Breast epithelium (tissue), 4 donors: ENCODE data around the gene POU2F2. TPM values are rescaled to one million over a fixed set of nuclear protein-coding genes. Genes with fewer than 3 reads are reported as not detected.
A peak's percentile ranks its signal among the peaks of the same experiment; 100 is the strongest.
"Not testable (repeated sequence)": the region's sequence is repeated elsewhere in the genome, so short reads cannot be mapped to it uniquely, and the experiment has no call there.

Experiments used
- DNase-seq, 2 donors: peaks; one replicate each; pipeline ENCODE4 v3.0.0-alpha.2; 2019; ENCODE audit warnings: low spot score in 2 of 2
- H3K27ac ChIP-seq, 2 donors: fragments of 200-600 bp; sonication (generic) in 1 of 2; one replicate each; pipeline ENCODE4 v1.5.1; 2016 to 2019; ENCODE audit warnings: mild to moderate bottlenecking in 1 of 2
- H3K27me3 ChIP-seq, 2 donors: fragments of 200-600 bp; sonication (generic) in 1 of 2; one replicate each; pipeline versions ENCODE4 v1.5.1 to v1.6.0; 2017 to 2019; ENCODE audit warnings: control low read depth in 1 of 2, mild to moderate bottlenecking in 1 of 2
- H3K36me3 ChIP-seq: fragments of 200-600 bp; one replicate; pipeline ENCODE4 v1.5.1; 2019
- H3K4me1 ChIP-seq, 2 donors: fragments of 200-600 bp; sonication (generic); one replicate each; pipeline ENCODE4 v1.5.1; 2016 to 2019; ENCODE audit warnings: control low read depth in 1 of 2
- H3K4me3 ChIP-seq, 3 donors: fragments of 200-600 bp; sonication (generic); 1 replicate in 2 of 3; 2 replicates in 1 of 3; pipeline ENCODE4 v1.5.1; 2016 to 2019; ENCODE audit warnings: mild to moderate bottlenecking in 3 of 3, moderate library complexity in 2 of 3
- H3K9me3 ChIP-seq, 2 donors: fragments of 200-600 bp; sonication (generic) in 1 of 2; one replicate each; pipeline ENCODE4 v1.5.1; 2016 to 2019; ENCODE audit warnings: control low read depth in 1 of 2
- POLR2A ChIP-seq: fragments of 450-650 bp; IDR thresholded peaks from one replicate; pipeline ENCODE4 v1.6.1; 2016; ENCODE audit warnings: antibody characterized with exemption, mild to moderate bottlenecking, moderate library complexity
- POLR2AphosphoS5 ChIP-seq, 3 donors: sonication (generic); formaldehyde crosslinking; IDR thresholded peaks; one replicate each; pipeline ENCODE4 v1.6.1; 2017; ENCODE audit warnings: antibody characterized with exemption in 3 of 3
- intact Hi-C: fragments of 100-400 bp; cut with DNase I; formaldehyde crosslinking; loops from one replicate; pipeline ENCODE4 v1.15.1; 2023; ENCODE audit warnings: low total_unique reads
- total RNA-seq, 3 donors: library from RNA; depleted of rRNA; stranded (reverse); fragments of >200 nt; gene quantifications; one replicate each; pipeline ENCODE4 v1.1.0, GENCODE V29; 2016
- TF ChIP-seq, protein P1 (sequence below), 3 donors: fragments of 450-650 bp; IDR thresholded peaks; one replicate each; pipeline ENCODE4 v1.5.1; 2016 to 2017; ENCODE audit warnings: antibody characterized with exemption in 3 of 3, mild to moderate bottlenecking in 3 of 3, moderate library complexity in 3 of 3

The POU2F2 gene
- total RNA-seq, 3 donors from 2014 or later: 1.2 to 2.9 (median 1.6) TPM

DNA sequence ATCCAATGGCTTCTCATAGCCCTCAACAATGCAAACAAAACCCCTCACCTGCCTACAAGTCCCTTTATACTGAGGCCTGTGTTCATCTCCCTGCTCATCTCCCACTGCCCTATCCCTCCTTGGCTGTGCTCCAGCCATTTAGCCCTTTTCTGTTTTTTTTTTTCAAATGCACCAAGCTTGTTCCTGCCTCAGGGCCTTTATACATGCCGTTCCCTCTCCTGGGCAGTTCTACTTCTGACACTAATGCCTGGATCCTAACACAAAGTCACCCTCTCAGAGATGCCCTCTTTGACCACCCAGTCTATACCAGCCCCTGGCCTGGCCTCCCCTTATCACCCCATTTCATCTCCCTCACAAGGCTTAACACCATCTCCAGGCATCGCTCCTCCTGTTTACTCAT is 29.4 kb downstream of the POU2F2 start:
- DNase-seq: no peak
- Histone ChIP-seq H3K27me3 (no peaks in the 10 kb centered on the region), H3K36me3 (no peaks in the 10 kb centered on the region), H3K9me3 (no peaks in the 10 kb centered on the region), H3K4me1 (no peaks in the 10 kb centered on the region), H3K4me3 (no peak overlapping the region), H3K27ac (no peak overlapping the region)
- intact Hi-C loops: no loop called here
- TF ChIP-seq POLR2AphosphoS5 (IDR thresholded peaks at IDR 0.05): no peak
- no peak for TF ChIP-seq POLR2A
- TF ChIP-seq, protein P1, sequence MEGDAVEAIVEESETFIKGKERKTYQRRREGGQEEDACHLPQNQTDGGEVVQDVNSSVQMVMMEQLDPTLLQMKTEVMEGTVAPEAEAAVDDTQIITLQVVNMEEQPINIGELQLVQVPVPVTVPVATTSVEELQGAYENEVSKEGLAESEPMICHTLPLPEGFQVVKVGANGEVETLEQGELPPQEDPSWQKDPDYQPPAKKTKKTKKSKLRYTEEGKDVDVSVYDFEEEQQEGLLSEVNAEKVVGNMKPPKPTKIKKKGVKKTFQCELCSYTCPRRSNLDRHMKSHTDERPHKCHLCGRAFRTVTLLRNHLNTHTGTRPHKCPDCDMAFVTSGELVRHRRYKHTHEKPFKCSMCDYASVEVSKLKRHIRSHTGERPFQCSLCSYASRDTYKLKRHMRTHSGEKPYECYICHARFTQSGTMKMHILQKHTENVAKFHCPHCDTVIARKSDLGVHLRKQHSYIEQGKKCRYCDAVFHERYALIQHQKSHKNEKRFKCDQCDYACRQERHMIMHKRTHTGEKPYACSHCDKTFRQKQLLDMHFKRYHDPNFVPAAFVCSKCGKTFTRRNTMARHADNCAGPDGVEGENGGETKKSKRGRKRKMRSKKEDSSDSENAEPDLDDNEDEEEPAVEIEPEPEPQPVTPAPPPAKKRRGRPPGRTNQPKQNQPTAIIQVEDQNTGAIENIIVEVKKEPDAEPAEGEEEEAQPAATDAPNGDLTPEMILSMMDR (IDR thresholded peaks at IDR 0.05): no peak

DNA sequence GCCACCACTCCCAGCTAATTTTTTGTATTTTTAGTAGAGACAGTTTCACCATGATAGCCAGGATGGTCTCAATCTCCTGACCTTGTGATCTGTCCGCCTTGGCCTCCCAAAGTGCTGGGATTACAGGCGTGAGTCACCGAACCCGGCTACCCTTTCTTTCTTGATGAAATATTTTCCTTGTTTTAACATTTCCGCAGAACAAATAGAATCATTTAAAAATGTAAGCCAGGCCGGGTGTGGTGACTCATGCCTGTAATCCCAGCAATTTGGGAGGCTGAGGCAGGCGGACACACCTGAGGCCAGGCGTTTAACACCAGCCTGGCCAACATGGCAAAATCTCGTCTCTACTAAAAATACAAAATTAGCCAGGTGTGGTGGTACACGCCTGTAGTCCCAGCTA is 32.0 kb downstream of the POU2F2 start:
- H3K4me1 ChIP-seq, H3K4me3 ChIP-seq, H3K36me3 ChIP-seq, H3K9me3 ChIP-seq, intact Hi-C loops, DNase-seq, H3K27me3 ChIP-seq: not testable (repeated sequence)
- peak overlapping the region in 1 of 2 donors; percentile 75 for H3K27ac ChIP-seq

DNA sequence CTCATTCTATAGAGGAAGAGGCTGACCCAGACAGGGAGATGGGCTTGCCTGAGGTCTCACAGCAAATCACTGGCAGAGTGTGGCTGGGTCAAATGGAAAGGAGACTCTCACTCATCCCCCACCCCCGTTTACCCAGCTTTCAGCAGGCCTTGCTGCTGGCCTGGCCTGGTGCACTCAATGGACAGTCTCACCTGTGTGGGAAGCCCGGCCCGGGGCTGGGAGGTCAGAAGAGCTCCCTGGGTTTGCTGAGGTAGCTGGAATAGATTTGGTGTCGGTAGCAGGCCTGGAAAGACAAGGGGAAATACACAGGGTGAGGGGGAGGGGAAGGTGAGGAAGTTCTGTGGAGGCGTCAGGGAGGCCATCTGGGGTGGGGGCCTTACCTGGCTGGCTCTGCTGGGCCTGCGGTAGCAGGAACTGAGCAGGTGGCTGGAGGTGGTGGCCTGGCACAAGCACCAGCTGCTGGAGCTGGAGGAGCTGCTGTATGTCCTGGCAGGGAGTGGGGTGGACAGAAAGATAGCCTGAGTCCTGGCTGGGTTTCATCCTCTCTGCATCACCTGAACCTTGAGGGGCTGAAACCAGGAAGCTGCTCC is 32.8 kb downstream of the POU2F2 start:
- DNase-seq: no peak
- TF ChIP-seq POLR2A (no peak), POLR2AphosphoS5 (IDR thresholded peaks at IDR 0.05) (no peak)
- TF ChIP-seq, protein P1 (IDR thresholded peaks at IDR 0.05): no peak
- Histone ChIP-seq H3K36me3 (no peaks in the 10 kb centered on the region), H3K27ac (peak overlapping the region; percentile 75 to 89), H3K9me3 (no peaks in the 10 kb centered on the region), H3K4me1 (no peaks in the 10 kb centered on the region), H3K4me3 (no peak overlapping the region), H3K27me3 (no peaks in the 10 kb centered on the region)
- intact Hi-C loops: no loop called here

DNA sequence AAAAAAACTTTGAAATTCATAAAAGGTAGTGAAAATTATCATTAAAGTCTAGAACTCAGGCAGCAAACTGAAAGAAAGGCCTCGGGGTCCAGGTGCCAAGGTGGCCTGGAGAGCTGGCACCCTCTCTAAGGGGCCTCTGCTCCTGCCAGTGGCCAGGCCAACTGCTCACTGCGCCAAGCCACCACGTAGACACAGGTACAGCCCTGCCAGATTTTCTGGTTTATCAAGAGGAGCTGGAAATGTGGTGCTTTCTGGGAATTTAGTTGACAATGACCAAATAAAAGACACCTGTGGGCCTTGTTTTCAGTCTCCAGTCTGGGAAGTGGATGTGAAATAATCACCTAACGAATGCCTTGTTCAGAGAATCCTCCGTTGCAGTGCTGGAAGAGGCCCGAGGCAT is 33.5 kb downstream of the POU2F2 start:
- H3K27me3 ChIP-seq: no peaks in the 10 kb centered on the region
- intact Hi-C loops: no loop called here
- DNase-seq: peak in 1 of 2 donors; percentile 67

DNA sequence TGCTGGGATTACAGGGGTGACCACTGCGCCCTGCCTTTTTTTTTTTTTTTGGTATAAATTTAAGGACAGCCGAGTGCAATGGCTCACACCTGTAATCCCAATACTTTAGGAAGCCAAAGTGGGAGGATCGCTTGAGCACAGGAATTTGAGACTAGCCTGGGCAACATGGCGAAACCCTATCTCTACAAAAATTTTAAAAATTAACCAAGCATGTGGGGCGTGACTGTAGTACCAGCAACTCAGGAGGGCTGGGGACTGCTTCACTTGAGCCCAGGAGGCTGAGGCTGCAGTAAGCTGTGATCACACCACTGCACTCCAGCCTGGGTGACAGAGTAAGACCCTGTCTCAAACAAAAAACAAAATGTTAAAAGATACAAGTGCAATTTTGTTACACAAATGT is 34.8 kb downstream of the POU2F2 start:
- Histone ChIP-seq H3K4me1 (no peaks in the 10 kb centered on the region), H3K9me3 (no peaks in the 10 kb centered on the region), H3K27me3 (no peaks in the 10 kb centered on the region), H3K36me3 (no peaks in the 10 kb centered on the region), H3K27ac (no peak overlapping the region), H3K4me3 (no peak overlapping the region)
- intact Hi-C loops: no loop called here
- DNase-seq: no peak
- no peak for TF ChIP-seq POLR2A

More for the DNA sequence above, 33.5 kb downstream of the POU2F2 start:
- Histone ChIP-seq H3K4me3 (no peak overlapping the region), H3K4me1 (no peaks in the 10 kb centered on the region), H3K36me3 (no peaks in the 10 kb centered on the region), H3K27ac (peak overlapping the region; percentile 75 to 89), H3K9me3 (no peaks in the 10 kb centered on the region)
- TF ChIP-seq POLR2A (no peak), POLR2AphosphoS5 (IDR thresholded peaks at IDR 0.05) (peak in 1 of 3 donors; percentile 52)

DNA sequence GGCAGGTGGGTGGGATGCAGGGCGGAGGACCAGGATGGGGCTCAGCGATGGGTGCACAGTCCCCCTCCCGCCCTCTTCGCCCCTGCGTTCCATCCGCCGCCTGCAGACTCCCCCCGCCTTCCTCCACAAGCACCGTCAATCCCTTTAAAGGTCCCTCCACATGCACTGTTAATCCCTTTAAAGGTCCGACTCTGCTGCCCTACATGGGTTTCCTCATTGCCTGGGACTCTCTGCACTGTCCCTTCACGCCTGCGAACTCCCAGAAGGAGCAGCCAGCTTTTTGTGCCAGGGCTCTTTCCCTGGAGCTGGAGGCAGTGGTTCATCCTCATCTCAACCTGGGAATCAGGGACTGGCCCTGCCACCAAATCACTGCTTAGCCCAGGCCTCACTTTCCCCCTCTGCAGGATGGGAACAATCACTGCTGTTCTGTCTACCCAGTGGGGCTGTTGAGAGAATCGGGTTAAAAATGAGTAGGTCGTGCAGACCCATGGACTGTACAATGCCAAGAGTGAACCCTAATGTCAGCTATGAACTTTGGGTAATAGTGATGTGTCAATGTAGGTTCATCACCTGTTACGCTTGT is 35.9 kb downstream of the POU2F2 start:
- Histone ChIP-seq H3K27ac (no peak overlapping the region), H3K9me3 (no peaks in the 10 kb centered on the region), H3K4me1 (no peaks in the 10 kb centered on the region), H3K27me3 (no peaks in the 10 kb centered on the region), H3K36me3 (no peaks in the 10 kb centered on the region), H3K4me3 (no peak overlapping the region)
- TF ChIP-seq POLR2A (no peak), POLR2AphosphoS5 (IDR thresholded peaks at IDR 0.05) (no peak)
- TF ChIP-seq, protein P1 (IDR thresholded peaks at IDR 0.05): no peak
- no peak for DNase-seq
- intact Hi-C loops: no loop called here
